ENCODE data around the gene TM4SF1.

- TF ChIP-seq, protein P1, sequence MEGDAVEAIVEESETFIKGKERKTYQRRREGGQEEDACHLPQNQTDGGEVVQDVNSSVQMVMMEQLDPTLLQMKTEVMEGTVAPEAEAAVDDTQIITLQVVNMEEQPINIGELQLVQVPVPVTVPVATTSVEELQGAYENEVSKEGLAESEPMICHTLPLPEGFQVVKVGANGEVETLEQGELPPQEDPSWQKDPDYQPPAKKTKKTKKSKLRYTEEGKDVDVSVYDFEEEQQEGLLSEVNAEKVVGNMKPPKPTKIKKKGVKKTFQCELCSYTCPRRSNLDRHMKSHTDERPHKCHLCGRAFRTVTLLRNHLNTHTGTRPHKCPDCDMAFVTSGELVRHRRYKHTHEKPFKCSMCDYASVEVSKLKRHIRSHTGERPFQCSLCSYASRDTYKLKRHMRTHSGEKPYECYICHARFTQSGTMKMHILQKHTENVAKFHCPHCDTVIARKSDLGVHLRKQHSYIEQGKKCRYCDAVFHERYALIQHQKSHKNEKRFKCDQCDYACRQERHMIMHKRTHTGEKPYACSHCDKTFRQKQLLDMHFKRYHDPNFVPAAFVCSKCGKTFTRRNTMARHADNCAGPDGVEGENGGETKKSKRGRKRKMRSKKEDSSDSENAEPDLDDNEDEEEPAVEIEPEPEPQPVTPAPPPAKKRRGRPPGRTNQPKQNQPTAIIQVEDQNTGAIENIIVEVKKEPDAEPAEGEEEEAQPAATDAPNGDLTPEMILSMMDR (IDR thresholded peaks at IDR 0.05): no peak
- TF ChIP-seq EZH2 (IDR thresholded peaks at IDR 0.05; ENCODE audit: borderline replicate concordance, insufficient read depth, low read depth, low read length, poor library complexity, severe bottlenecking): no peak
These were observed 586 bp downstream of the TM4SF1 start for GRCh38 chr3:149376718-149377407.

All from B cell (primary cell).